Epidermal melanocyte (primary cell): Measurements from ENCODE around the gene FURIN.
A peak's percentile ranks its signal among the peaks of the same experiment; 100 is the strongest.
"Not testable (repeated sequence)": the region's sequence is repeated elsewhere in the genome, so short reads cannot be mapped to it uniquely, and the experiment has no call there.

Experiments used
- DNase-seq: peaks from one replicate; pipeline ENCODE4 v3.0.0; 2011; ENCODE audit warnings: low spot score; ENCODE audit not compliant: insufficient read length

Gene FURIN

GRCh38 chr15:90901175-90902039 lies 33.0 kb downstream of the FURIN start:
- no peak for DNase-seq

- peak; percentile 98 for DNase-seq
These were observed 33.9 kb downstream of the FURIN start for GRCh38 chr15:90902040-90902839.

- peak; percentile 89 for DNase-seq
These were observed 34.7 kb downstream of the FURIN start, which contains the start of gene MAN2A2 for GRCh38 chr15:90902840-90903732. Gene MAN2A2, plus strand, starts transcription at chr15:90903302. Its CDS starts 906 bp downstream, at chr15:90904208.

GRCh38 chr15:90903733-90904536 lies 35.5 kb downstream of the FURIN start:
- no peak for DNase-seq

GRCh38 chr15:90904746-90905145 lies 36.4 kb downstream of the FURIN start:
- no peak for DNase-seq

- DNase-seq = no peak
These were observed 37.2 kb downstream of the FURIN start for GRCh38 chr15:90905306-90906180.

- DNase-seq = no peak
These were observed 37.9 kb downstream of the FURIN start for GRCh38 chr15:90906181-90906849.

GRCh38 chr15:90907051-90907660 lies 38.8 kb downstream of the FURIN start:
- DNase-seq = peak; percentile 11

GRCh38 chr15:90907838-90908507 lies 39.6 kb downstream of the FURIN start:
- peak; percentile 51 for DNase-seq

- not testable (repeated sequence) for DNase-seq
These were observed 41.1 kb downstream of the FURIN start for GRCh38 chr15:90909449-90909848.

- no peak for DNase-seq
These were observed 41.6 kb downstream of the FURIN start for GRCh38 chr15:90909976-90910375.

- DNase-seq = no peak
These were observed 42.3 kb downstream of the FURIN start for GRCh38 chr15:90910441-90911301.

- no peak for DNase-seq
These were observed 42.9 kb downstream of the FURIN start for GRCh38 chr15:90911302-90911623.

GRCh38 chr15:90911906-90912769 lies 43.8 kb downstream of the FURIN start:
- DNase-seq = no peak

- no peak for DNase-seq
These were observed 44.3 kb downstream of the FURIN start for GRCh38 chr15:90912770-90913075.

- peak; percentile 10 for DNase-seq
These were observed 45.1 kb downstream of the FURIN start for GRCh38 chr15:90913398-90913944.
